ENCODE measurements around the gene PLPP3. TPM values are rescaled to one million over a fixed set of nuclear protein-coding genes. Genes with fewer than 3 reads are reported as not detected.

PLPP3 gene
- total RNA-seq, 1 experiment from 2014 or later = 26.7 TPM

GRCh38 chr1:56515898-56516538, 63.3 kb downstream of the PLPP3 start:
- Histone ChIP-seq H3K23ac (ENCODE audit: insufficient read length, low read depth, low read length) (no peak overlapping the region), H3K79me2 (ENCODE audit: insufficient read depth, low read length) (no peaks in the 10 kb centered on the region), H2AFZ (ENCODE audit: low read length) (no peak overlapping the region), H3K79me1 (ENCODE audit: insufficient read depth, low read depth, low read length, poor library complexity, severe bottlenecking) (no peaks in the 10 kb centered on the region), H3T11ph (ENCODE audit: low read length) (no peak overlapping the region), H4K91ac (ENCODE audit: insufficient read length, low read depth, low read length) (no peak overlapping the region), H3K4me2 (ENCODE audit: insufficient read depth, insufficient read length, low read length) (no peak overlapping the region), H3K9me3 (ENCODE audit: control insufficient read depth, low read depth, low read length) (no peaks in the 10 kb centered on the region), H3K56ac (ENCODE audit: insufficient read length, low read depth, low read length) (no peak overlapping the region), H3K14ac (ENCODE audit: insufficient read depth, low read length) (no peak overlapping the region), H3K9ac (ENCODE audit: extremely low read depth, insufficient read length, low read length) (no peak overlapping the region), H2AK5ac (ENCODE audit: insufficient read length, low read length) (no peak overlapping the region), H3K27me3 (ENCODE audit: insufficient read depth, low read length) (no peaks in the 10 kb centered on the region), H4K5ac (ENCODE audit: insufficient read length, low read depth, low read length) (no peak overlapping the region), H3K27ac (ENCODE audit: insufficient read length, low read depth, low read length) (no peak overlapping the region), H2BK5ac (ENCODE audit: insufficient read length, low read length) (no peak overlapping the region), H3K4me1 (ENCODE audit: insufficient read depth, low read length) (peaks cover 22% of the 10 kb centered on the region), H2BK20ac (ENCODE audit: low read depth, low read length, poor library complexity, severe bottlenecking) (no peak overlapping the region), H2BK120ac (ENCODE audit: low read depth, low read length, poor library complexity, severe bottlenecking) (no peak overlapping the region), H4K20me1 (ENCODE audit: control insufficient read depth, insufficient read depth, insufficient read length) (no peaks in the 10 kb centered on the region), H2BK15ac (ENCODE audit: low read depth, low read length) (no peak overlapping the region), H3K18ac (ENCODE audit: insufficient read length, low read depth, low read length) (no peak overlapping the region), H2BK12ac (ENCODE audit: insufficient read length, low read depth, low read length) (no peak overlapping the region), H3K23me2 (ENCODE audit: insufficient read length, low read depth, low read length, poor library complexity, severe bottlenecking) (no peaks in the 10 kb centered on the region), H4K8ac (replicated peaks; ENCODE audit: insufficient read length, low read depth, low read length) (no peak overlapping the region), H3K4ac (ENCODE audit: low read depth, low read length) (no peak overlapping the region)
- Mint-ChIP-seq H3K27me3 (ENCODE audit: low read depth) (no peaks in the 10 kb centered on the region), H3K9me3 (no peaks in the 10 kb centered on the region), H3K36me3 (ENCODE audit: insufficient read depth in 1 of 3, low read depth in 3 of 3) (peaks cover 15 to 69% (median 55%) of the 10 kb centered on the region in 3 experiments; a peak in 6 of 7 replicates), H3K4me1 (peaks cover 61 to 63% of the 10 kb centered on the region in 2 experiments), H3K4me3 (no peak overlapping the region), H3K27ac (peak overlapping the region in 2 of 3 experiments; percentile 67 to 98; a peak in 1 of 7 replicates)
- TF ChIP-seq CTCF (conservative IDR thresholded peaks at IDR 0.05) = no peak
- no CpG with 5 or more reads among the region's 4 CpGs for WGBS (ENCODE audit: extremely low coverage, insufficient read length, low lambda C conversion rate)
- DNase-seq = no peak

All from H9 (cell line).